Adrenal gland (tissue), 5 donors: ENCODE measurements around the gene CAMSAP2.

Source experiments
- POLR2A ChIP-seq, 2 donors: fragments of 450-650 bp; IDR thresholded peaks; one replicate each; pipeline ENCODE4 v1.6.1; 2017; ENCODE audit warnings: antibody characterized with exemption in 2 of 2, mild to moderate bottlenecking in 2 of 2, moderate library complexity in 1 of 2
- TF ChIP-seq, protein P1 (sequence below), 6 experiments: fragments of 450-650 bp in 4 of 6; fragments of 200-600 bp in 2 of 6; sonication (generic) in 1 of 6; IDR thresholded peaks; 1 replicate in 5 of 6; 2 replicates in 1 of 6; pipeline versions ENCODE4 v1.5.1 to v1.8.0; 2016 to 2021; ENCODE audit warnings: antibody characterized with exemption in 6 of 6, mild to moderate bottlenecking in 2 of 6, moderate library complexity in 1 of 6
- donor health status: DM: no; HTN: no; CAD: no.

DNA sequence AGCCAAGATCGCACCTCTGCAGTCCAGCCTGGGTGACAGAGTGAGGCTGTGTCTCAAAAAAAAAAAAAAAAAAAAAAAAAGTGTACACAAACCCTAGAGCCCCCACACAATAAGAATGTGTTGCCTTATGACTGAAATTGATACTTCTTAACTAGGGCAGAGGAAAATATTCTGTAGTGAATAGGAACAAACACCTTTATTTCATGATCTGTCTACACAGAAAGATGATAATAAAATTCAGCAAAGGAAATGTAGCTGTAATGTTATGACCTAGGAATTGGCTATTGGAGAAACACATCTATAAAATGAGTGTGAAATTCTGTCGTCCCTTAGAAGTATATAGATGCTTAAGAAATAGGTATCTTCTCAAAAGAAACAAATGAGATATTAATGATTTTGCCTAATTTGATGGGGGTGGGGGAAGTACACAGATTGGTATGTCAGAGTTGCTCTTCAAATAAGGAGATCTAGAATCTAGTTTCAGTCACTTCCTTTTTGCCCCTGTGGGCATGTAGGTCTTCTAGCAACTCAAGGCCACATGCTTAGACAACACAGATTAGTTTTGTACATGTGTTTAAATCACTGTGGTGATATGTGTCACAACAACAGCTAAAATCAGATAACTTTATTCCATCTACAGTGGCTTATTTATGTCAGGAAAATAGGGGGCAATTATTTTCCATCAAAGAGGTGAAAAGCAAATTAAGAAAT lies 123.4 kb downstream of the CAMSAP2 start:
- TF ChIP-seq POLR2A (IDR thresholded peaks at IDR 0.05): no peak
- TF ChIP-seq, protein P1, sequence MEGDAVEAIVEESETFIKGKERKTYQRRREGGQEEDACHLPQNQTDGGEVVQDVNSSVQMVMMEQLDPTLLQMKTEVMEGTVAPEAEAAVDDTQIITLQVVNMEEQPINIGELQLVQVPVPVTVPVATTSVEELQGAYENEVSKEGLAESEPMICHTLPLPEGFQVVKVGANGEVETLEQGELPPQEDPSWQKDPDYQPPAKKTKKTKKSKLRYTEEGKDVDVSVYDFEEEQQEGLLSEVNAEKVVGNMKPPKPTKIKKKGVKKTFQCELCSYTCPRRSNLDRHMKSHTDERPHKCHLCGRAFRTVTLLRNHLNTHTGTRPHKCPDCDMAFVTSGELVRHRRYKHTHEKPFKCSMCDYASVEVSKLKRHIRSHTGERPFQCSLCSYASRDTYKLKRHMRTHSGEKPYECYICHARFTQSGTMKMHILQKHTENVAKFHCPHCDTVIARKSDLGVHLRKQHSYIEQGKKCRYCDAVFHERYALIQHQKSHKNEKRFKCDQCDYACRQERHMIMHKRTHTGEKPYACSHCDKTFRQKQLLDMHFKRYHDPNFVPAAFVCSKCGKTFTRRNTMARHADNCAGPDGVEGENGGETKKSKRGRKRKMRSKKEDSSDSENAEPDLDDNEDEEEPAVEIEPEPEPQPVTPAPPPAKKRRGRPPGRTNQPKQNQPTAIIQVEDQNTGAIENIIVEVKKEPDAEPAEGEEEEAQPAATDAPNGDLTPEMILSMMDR (IDR thresholded peaks at IDR 0.05): no peak
